Glutamatergic neuron (in vitro differentiated cells): ENCODE data around the gene TADA2B. TPM values are rescaled to one million over a fixed set of nuclear protein-coding genes. Genes with fewer than 3 reads are reported as not detected.

Experiments used
- DNase-seq: peaks from one replicate; pipeline ENCODE4 v3.0.0; 2022
- H3K27ac Mint-ChIP-seq: one replicate; pipeline ENCODE4 v1.8.0; 2020; ENCODE audit warnings: mild to moderate bottlenecking, mixed read lengths, inconsistent platforms; ENCODE audit not compliant: unreplicated experiment
- H3K27me3 Mint-ChIP-seq: one replicate; pipeline ENCODE4 v1.8.0; 2020; ENCODE audit warnings: mild to moderate bottlenecking, moderate library complexity, mixed read lengths, inconsistent platforms; ENCODE audit not compliant: unreplicated experiment
- H3K36me3 Mint-ChIP-seq: one replicate; pipeline ENCODE4 v1.8.0; 2020; ENCODE audit warnings: mild to moderate bottlenecking, mixed read lengths, inconsistent platforms; ENCODE audit not compliant: unreplicated experiment
- H3K4me1 Mint-ChIP-seq: one replicate; pipeline ENCODE4 v1.8.0; 2020; ENCODE audit warnings: mild to moderate bottlenecking, low read depth, mixed read lengths, inconsistent platforms; ENCODE audit not compliant: unreplicated experiment
- H3K4me3 Mint-ChIP-seq: one replicate; pipeline ENCODE4 v1.8.0; 2020; ENCODE audit warnings: mild to moderate bottlenecking, mixed read lengths, inconsistent platforms; ENCODE audit not compliant: unreplicated experiment
- H3K9me3 Mint-ChIP-seq: one replicate; pipeline ENCODE4 v1.8.0; 2020; ENCODE audit warnings: mild to moderate bottlenecking, moderate library complexity, mixed read lengths, inconsistent platforms; ENCODE audit not compliant: unreplicated experiment
- CTCF ChIP-seq: fragments of 200-600 bp; sonication (generic); IDR thresholded peaks from one replicate; pipeline ENCODE4 v1.5.0; 2021; ENCODE audit not compliant: partially characterized antibody, unreplicated experiment
- total RNA-seq: library from RNA; stranded (reverse); fragmentation: NEBNext Ultra II Directional; extraction: Animal tissue kit (Norgen Biotek cat#: 25700); gene quantifications from one replicate; pipeline ENCODE4 v1.2.1, GENCODE V29; 2021; ENCODE audit not compliant: unreplicated experiment

TADA2B gene
- total RNA-seq, 1 donor from 2014 or later: 14.3 TPM

GRCh38 chr4:7017446-7018048 lies 25.6 kb upstream of the TADA2B start:
- DNase-seq: no peak
- Mint-ChIP-seq H3K27me3 (peaks cover 3% of the 10 kb centered on the region), H3K36me3 (no peaks in the 10 kb centered on the region), H3K4me3 (no peak overlapping the region), H3K9me3 (peaks cover 9% of the 10 kb centered on the region), H3K27ac (no peak overlapping the region), H3K4me1 (peaks cover 5% of the 10 kb centered on the region)
- TF ChIP-seq CTCF: no peak

GRCh38 chr4:7018281-7018680 lies 24.9 kb upstream of the TADA2B start:
- DNase-seq: no peak
- Mint-ChIP-seq H3K4me1 (peaks cover 3% of the 10 kb centered on the region), H3K27me3 (peaks cover 3% of the 10 kb centered on the region), H3K36me3 (no peaks in the 10 kb centered on the region), H3K9me3 (peaks cover 9% of the 10 kb centered on the region), H3K27ac (no peak overlapping the region), H3K4me3 (no peak overlapping the region)
- no peak for TF ChIP-seq CTCF

GRCh38 chr4:7019367-7019766 lies 23.8 kb upstream of the TADA2B start:
- Mint-ChIP-seq H3K36me3 (no peaks in the 10 kb centered on the region), H3K27me3 (peaks cover 3% of the 10 kb centered on the region), H3K4me1 (peaks cover 3% of the 10 kb centered on the region), H3K4me3 (no peak overlapping the region), H3K9me3 (peaks cover 9% of the 10 kb centered on the region), H3K27ac (no peak overlapping the region)
- TF ChIP-seq CTCF: no peak
- DNase-seq: no peak

GRCh38 chr4:7020290-7020689 lies 22.9 kb upstream of the TADA2B start:
- Mint-ChIP-seq H3K27ac (no peak overlapping the region), H3K4me3 (no peak overlapping the region), H3K27me3 (peaks cover 3% of the 10 kb centered on the region), H3K9me3 (peaks cover 3% of the 10 kb centered on the region), H3K36me3 (no peaks in the 10 kb centered on the region), H3K4me1 (peaks cover 3% of the 10 kb centered on the region)
- DNase-seq: no peak
- TF ChIP-seq CTCF: no peak

GRCh38 chr4:7020856-7021255 lies 22.3 kb upstream of the TADA2B start:
- H3K4me3 Mint-ChIP-seq: no peak overlapping the region
- H3K9me3 Mint-ChIP-seq: peaks cover 3% of the 10 kb centered on the region
- peaks cover 3% of the 10 kb centered on the region for H3K4me1 Mint-ChIP-seq
- peaks cover 3% of the 10 kb centered on the region for H3K27me3 Mint-ChIP-seq
- TF ChIP-seq CTCF: no peak
- DNase-seq: no peak
- no peak overlapping the region for H3K27ac Mint-ChIP-seq
- no peaks in the 10 kb centered on the region for H3K36me3 Mint-ChIP-seq
